ENCODE data around the gene PSMG1. TPM values are rescaled to one million over a fixed set of nuclear protein-coding genes. Genes with fewer than 3 reads are reported as not detected.

Gene PSMG1
- total RNA-seq, 1 donor from 2014 or later: 103 TPM

- peaks cover 11% of the 10 kb centered on the region for H3K4me1 Mint-ChIP-seq (ENCODE audit: low read depth)
- H3K27ac Mint-ChIP-seq: peak overlapping the region; percentile 76
- H3K36me3 Mint-ChIP-seq (ENCODE audit: low read depth): peaks cover 39% of the 10 kb centered on the region
- no peaks in the 10 kb centered on the region for H3K27me3 Mint-ChIP-seq (ENCODE audit: insufficient read depth)
- DNase-seq (ENCODE audit: low spot score): no peak
- no peak overlapping the region for H3K4me3 Mint-ChIP-seq
- intact Hi-C loops (cut with micrococcal nuclease): no loop called here
- no peaks in the 10 kb centered on the region for H3K9me3 Mint-ChIP-seq
Measured at GRCh38 chr21:39208624-39209333, 25.5 kb upstream of the PSMG1 start.

GRCh38 chr21:39204134-39204533 lies 20.9 kb upstream of the PSMG1 start:
- peaks cover 28% of the 10 kb centered on the region for H3K36me3 Mint-ChIP-seq (ENCODE audit: low read depth)
- intact Hi-C loops (cut with micrococcal nuclease): no loop called here

GRCh38 chr21:39198800-39199199 lies 15.5 kb upstream of the PSMG1 start:
- peaks cover 46% of the 10 kb centered on the region for H3K36me3 Mint-ChIP-seq (ENCODE audit: low read depth)
- peaks cover 28% of the 10 kb centered on the region for H3K4me1 Mint-ChIP-seq (ENCODE audit: low read depth)
- no peak overlapping the region for H3K4me3 Mint-ChIP-seq
- no peak for DNase-seq (ENCODE audit: low spot score)
- H3K27me3 Mint-ChIP-seq (ENCODE audit: insufficient read depth): no peaks in the 10 kb centered on the region
- no peaks in the 10 kb centered on the region for H3K9me3 Mint-ChIP-seq
- no peak overlapping the region for H3K27ac Mint-ChIP-seq
- intact Hi-C loops (cut with micrococcal nuclease): loop anchor here (5.0 kb wide), 1 partner anchor 39 kb away; no protein-coding TSS in a partner anchor

More at GRCh38 chr21:39204134-39204533, 20.9 kb upstream of the PSMG1 start:
- no peak overlapping the region for H3K4me3 Mint-ChIP-seq
- no peaks in the 10 kb centered on the region for H3K9me3 Mint-ChIP-seq
- no peak overlapping the region for H3K27ac Mint-ChIP-seq
- H3K27me3 Mint-ChIP-seq (ENCODE audit: insufficient read depth): no peaks in the 10 kb centered on the region
- H3K4me1 Mint-ChIP-seq (ENCODE audit: low read depth): peaks cover 5% of the 10 kb centered on the region
- no peak for DNase-seq (ENCODE audit: low spot score)

GRCh38 chr21:39197448-39198233 lies 14.4 kb upstream of the PSMG1 start:
- no peak for DNase-seq (ENCODE audit: low spot score)
- H3K4me1 Mint-ChIP-seq (ENCODE audit: low read depth): peaks cover 28% of the 10 kb centered on the region
- peaks cover 46% of the 10 kb centered on the region for H3K36me3 Mint-ChIP-seq (ENCODE audit: low read depth)
- no peaks in the 10 kb centered on the region for H3K9me3 Mint-ChIP-seq
- intact Hi-C loops (cut with micrococcal nuclease): loop anchor here (5.0 kb wide), 1 partner anchor 40 kb away; no protein-coding TSS in a partner anchor
- no peak overlapping the region for H3K4me3 Mint-ChIP-seq
- no peaks in the 10 kb centered on the region for H3K27me3 Mint-ChIP-seq (ENCODE audit: insufficient read depth)
- H3K27ac Mint-ChIP-seq: no peak overlapping the region

GRCh38 chr21:39196838-39197237 lies 13.6 kb upstream of the PSMG1 start:
- H3K27ac Mint-ChIP-seq: peak overlapping the region; percentile 71
- H3K4me1 Mint-ChIP-seq (ENCODE audit: low read depth): peaks cover 28% of the 10 kb centered on the region
- intact Hi-C loops (cut with micrococcal nuclease): loop anchor here (5.0 kb wide), 1 partner anchor 40 kb away; no protein-coding TSS in a partner anchor
- no peaks in the 10 kb centered on the region for H3K27me3 Mint-ChIP-seq (ENCODE audit: insufficient read depth)
- H3K36me3 Mint-ChIP-seq (ENCODE audit: low read depth): peaks cover 49% of the 10 kb centered on the region
- no peak for DNase-seq (ENCODE audit: low spot score)
- no peak overlapping the region for H3K4me3 Mint-ChIP-seq
- H3K9me3 Mint-ChIP-seq: no peaks in the 10 kb centered on the region

GRCh38 chr21:39196310-39196709 lies 13.1 kb upstream of the PSMG1 start:
- no peak for DNase-seq (ENCODE audit: low spot score)
- peak overlapping the region; percentile 61 for H3K4me3 Mint-ChIP-seq
- H3K36me3 Mint-ChIP-seq (ENCODE audit: low read depth): peaks cover 50% of the 10 kb centered on the region
- H3K27ac Mint-ChIP-seq: peak overlapping the region; percentile 71
- peaks cover 28% of the 10 kb centered on the region for H3K4me1 Mint-ChIP-seq (ENCODE audit: low read depth)
- H3K27me3 Mint-ChIP-seq (ENCODE audit: insufficient read depth): no peaks in the 10 kb centered on the region
- H3K9me3 Mint-ChIP-seq: no peaks in the 10 kb centered on the region
- intact Hi-C loops (cut with micrococcal nuclease): loop anchor here (5.0 kb wide), 1 partner anchor 41 kb away; no protein-coding TSS in a partner anchor

GRCh38 chr21:39193380-39193779 lies 10.1 kb upstream of the PSMG1 start:
- Mint-ChIP-seq H3K9me3 (no peaks in the 10 kb centered on the region), H3K27me3 (ENCODE audit: insufficient read depth) (no peaks in the 10 kb centered on the region), H3K27ac (no peak overlapping the region), H3K36me3 (ENCODE audit: low read depth) (peaks cover 43% of the 10 kb centered on the region), H3K4me1 (ENCODE audit: low read depth) (peaks cover 44% of the 10 kb centered on the region), H3K4me3 (no peak overlapping the region)
- DNase-seq (ENCODE audit: low spot score): no peak
- intact Hi-C loops (cut with micrococcal nuclease): no loop called here

DNA sequence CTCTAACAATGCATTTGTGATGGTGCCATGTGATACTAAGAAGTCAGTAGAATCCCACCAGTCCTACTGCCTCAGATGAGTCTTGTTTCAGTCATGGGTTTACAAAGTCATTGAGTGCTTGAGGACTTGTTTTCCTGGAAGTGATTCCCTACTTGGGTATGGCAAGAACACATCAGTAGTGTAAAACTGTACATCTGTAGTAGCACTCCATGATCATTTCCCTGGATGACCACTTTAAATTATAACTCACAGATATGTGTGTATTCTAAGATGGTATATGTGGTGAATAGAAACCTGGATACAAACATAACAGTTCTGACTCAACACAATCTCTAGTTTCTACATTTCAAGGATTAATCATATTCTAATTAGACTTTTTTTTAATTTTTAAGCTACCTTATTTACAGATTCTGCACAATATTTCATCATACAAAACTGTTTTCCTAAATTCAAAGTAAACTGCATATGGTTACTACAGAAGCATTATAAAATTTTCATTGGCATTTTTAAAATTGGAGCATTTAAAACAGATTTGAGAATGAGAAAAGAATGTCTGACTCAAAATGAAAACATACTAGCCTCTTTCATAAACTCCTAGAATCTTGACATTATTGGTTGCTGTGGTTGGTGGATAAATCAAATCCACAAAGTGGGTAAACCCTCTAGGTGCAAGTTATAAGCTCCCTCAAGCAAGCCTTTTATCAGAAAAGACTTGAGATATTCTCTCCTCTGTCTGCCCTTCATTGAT lies 6.8 kb upstream of the PSMG1 start:
- Mint-ChIP-seq H3K27me3 (ENCODE audit: insufficient read depth) (no peaks in the 10 kb centered on the region), H3K36me3 (ENCODE audit: low read depth) (peaks cover 21% of the 10 kb centered on the region), H3K4me3 (no peak overlapping the region), H3K9me3 (no peaks in the 10 kb centered on the region), H3K4me1 (ENCODE audit: low read depth) (peaks cover 31% of the 10 kb centered on the region), H3K27ac (no peak overlapping the region)
- no peak for DNase-seq (ENCODE audit: low spot score)
- intact Hi-C loops (cut with micrococcal nuclease): loop anchor here (10.0 kb wide), 1 partner anchor 205 kb away; no protein-coding TSS in a partner anchor

- intact Hi-C loops (cut with micrococcal nuclease): loop anchor here (10.0 kb wide), 1 partner anchor 204 kb away; no protein-coding TSS in a partner anchor
- H3K4me1 Mint-ChIP-seq (ENCODE audit: low read depth): peaks cover 34% of the 10 kb centered on the region
- H3K27ac Mint-ChIP-seq: no peak overlapping the region
Measured at GRCh38 chr21:39188521-39189139, 5.4 kb upstream of the PSMG1 start.

DNA sequence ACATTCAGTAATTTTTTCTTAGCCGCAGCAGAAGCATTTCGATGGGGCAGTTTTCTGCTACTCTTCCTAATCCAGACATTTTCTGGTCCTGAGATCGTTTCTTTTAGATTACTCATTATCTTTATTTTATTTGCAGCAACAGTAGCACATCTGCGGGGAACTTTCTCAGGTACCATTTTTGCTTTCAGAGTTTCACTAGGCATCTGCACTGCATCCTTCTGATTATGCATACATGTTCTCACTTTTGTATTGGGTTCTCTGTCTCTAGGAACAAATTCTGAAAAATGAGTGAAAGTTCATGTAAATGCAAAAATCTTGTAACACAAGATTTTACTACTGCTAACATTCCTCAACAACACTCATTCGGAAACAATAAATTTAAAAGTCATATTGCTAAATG lies 3.9 kb upstream of the PSMG1 start:
- Mint-ChIP-seq H3K27ac (no peak overlapping the region), H3K36me3 (ENCODE audit: low read depth) (peaks cover 11% of the 10 kb centered on the region), H3K4me1 (ENCODE audit: low read depth) (peaks cover 41% of the 10 kb centered on the region), H3K27me3 (ENCODE audit: insufficient read depth) (no peaks in the 10 kb centered on the region), H3K4me3 (no peak overlapping the region), H3K9me3 (no peaks in the 10 kb centered on the region)
- no peak for DNase-seq (ENCODE audit: low spot score)
- intact Hi-C loops (cut with micrococcal nuclease): loop anchor here (10.0 kb wide), 1 partner anchor 202 kb away; no protein-coding TSS in a partner anchor

More at GRCh38 chr21:39188521-39189139, 5.4 kb upstream of the PSMG1 start:
- Mint-ChIP-seq H3K4me3 (no peak overlapping the region), H3K27me3 (ENCODE audit: insufficient read depth) (no peaks in the 10 kb centered on the region), H3K36me3 (ENCODE audit: low read depth) (peaks cover 12% of the 10 kb centered on the region), H3K9me3 (no peaks in the 10 kb centered on the region)
- no peak for DNase-seq (ENCODE audit: low spot score)

DNA sequence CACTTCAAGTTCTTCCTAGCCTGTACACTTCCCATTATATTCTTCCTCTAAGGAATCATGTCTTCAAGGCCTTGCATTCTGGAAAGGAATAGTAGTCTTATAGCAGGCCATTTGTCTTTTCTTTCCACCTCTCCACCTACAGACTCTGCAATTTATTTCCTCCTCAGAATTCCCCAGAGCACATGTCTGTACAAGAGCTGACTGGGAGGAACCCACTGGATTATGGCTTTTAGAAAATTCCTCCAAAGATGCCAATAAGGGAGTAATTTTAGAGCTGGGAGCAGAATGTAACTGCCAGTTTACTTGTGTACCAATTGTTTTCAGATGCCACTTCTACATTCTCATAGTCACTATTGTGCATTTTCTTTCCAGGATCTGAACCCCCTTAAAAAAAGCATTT lies 3.4 kb upstream of the PSMG1 start:
- peaks cover 7% of the 10 kb centered on the region for H3K36me3 Mint-ChIP-seq (ENCODE audit: low read depth)
- no peaks in the 10 kb centered on the region for H3K27me3 Mint-ChIP-seq (ENCODE audit: insufficient read depth)
- no peak for DNase-seq (ENCODE audit: low spot score)
- no peak overlapping the region for H3K4me3 Mint-ChIP-seq
- peaks cover 46% of the 10 kb centered on the region for H3K4me1 Mint-ChIP-seq (ENCODE audit: low read depth)
- H3K27ac Mint-ChIP-seq: no peak overlapping the region
- no peaks in the 10 kb centered on the region for H3K9me3 Mint-ChIP-seq
- intact Hi-C loops (cut with micrococcal nuclease): loop anchor here (10.0 kb wide), 1 partner anchor 202 kb away; no protein-coding TSS in a partner anchor

DNA sequence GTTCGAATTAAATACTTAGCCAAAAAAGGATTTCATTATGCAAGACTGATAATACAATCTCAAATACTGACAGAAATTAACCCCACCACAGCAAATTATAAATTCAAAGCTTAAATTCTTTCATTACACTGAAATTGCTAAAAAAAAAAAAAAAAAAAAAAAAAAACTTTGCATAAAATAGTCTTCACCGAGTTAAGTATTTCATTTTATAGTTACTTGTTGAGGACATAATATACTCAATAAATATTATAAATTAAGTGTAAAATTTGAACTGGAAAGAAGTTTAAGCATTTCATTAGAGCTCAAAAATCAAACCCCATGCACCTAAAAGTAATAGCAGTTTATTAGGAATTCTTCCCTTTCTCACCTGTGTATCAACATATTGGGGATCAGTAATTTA lies 1.9 kb upstream of the PSMG1 start:
- intact Hi-C loops (cut with micrococcal nuclease): loop anchor here (2.0 to 10.0 kb wide), 2 partner anchors 200 to 1918 kb away; partner anchors contain the start of gene VPS26C
- H3K4me1 Mint-ChIP-seq (ENCODE audit: low read depth): peaks cover 48% of the 10 kb centered on the region
- H3K4me3 Mint-ChIP-seq: peak overlapping the region; percentile 98
- no peaks in the 10 kb centered on the region for H3K9me3 Mint-ChIP-seq
- no peaks in the 10 kb centered on the region for H3K27me3 Mint-ChIP-seq (ENCODE audit: insufficient read depth)
- H3K36me3 Mint-ChIP-seq (ENCODE audit: low read depth): peaks cover 10% of the 10 kb centered on the region
- DNase-seq (ENCODE audit: low spot score): no peak
- no peak overlapping the region for H3K27ac Mint-ChIP-seq
